A549 (cell line): ENCODE data around the gene IDH3B. TPM values are rescaled to one million over a fixed set of nuclear protein-coding genes. Genes with fewer than 3 reads are reported as not detected.

Experiments
- ATAC-seq, 2 experiments: fragments of 200-7000 bp in 1 of 2; fragments of >200 bp in 1 of 2; cut with Nextera tagmentation in 1 of 2; cut with Tn5 transposase in 1 of 2; 3 replicates each; pipeline versions ENCODE4 v1.8.0 to v1.9.1; 2018 to 2020; ENCODE audit warnings: mild to moderate bottlenecking in 1 of 2, moderate library complexity in 1 of 2
- CTCF ChIA-PET: fragments of 300-600 bp; sonication (Branson Sonifier 250); formaldehyde crosslinking; extraction: SDS; loops from one replicate; lab custom pipeline; 2021; ENCODE audit warnings: antibody characterized with exemption, inconsistent platforms; lab: Yijun Ruan, JAX
- POLR2A ChIA-PET: fragments of 350-600 bp; formaldehyde crosslinking; extraction: SDS; loops from one replicate; lab custom pipeline; 2021; ENCODE audit warnings: antibody characterized with exemption, inconsistent platforms; lab: Yijun Ruan, JAX
- DNase-seq, 2 experiments: peaks; one replicate each; pipeline versions ENCODE4 v3.0.0 to v3.0.0-alpha.2; 2011 to 2016; ENCODE audit warnings: low read depth in 1 of 2, low spot score in 1 of 2
- FAIRE-seq: peaks from 2 replicates; lab custom pipeline; 2011; peaks lifted over from hg19 to GRCh38; lab: Jason Lieb, UNC
- H3K27ac ChIP-seq, 2 experiments: fragments of >200 bp; sonication (Bioruptor Twin); formaldehyde crosslinking; 3 replicates each; pipeline ENCODE4 v1.5.1; 2016 to 2017
- H3K4me1 ChIP-seq: fragments of >200 bp; sonication (Bioruptor Twin); formaldehyde crosslinking; 3 replicates; pipeline ENCODE4 v1.6.1; 2016
- H3K4me2 ChIP-seq: fragments of >200 bp; sonication (Bioruptor Twin); formaldehyde crosslinking; 3 replicates; pipeline ENCODE4 v1.6.1; 2016
- H3K4me3 ChIP-seq: fragments of >200 bp; sonication (Bioruptor Twin); formaldehyde crosslinking; 3 replicates; pipeline ENCODE4 v1.5.1; 2016
- H3K9me3 ChIP-seq: fragments of >200 bp; sonication (Bioruptor Twin); formaldehyde crosslinking; 3 replicates; pipeline ENCODE4 v1.6.1; 2016
- BHLHE40 ChIP-seq: IDR thresholded peaks from 2 replicates; pipeline ENCODE4 v1.6.1; 2012; ENCODE audit warnings: low read depth, low read length, inconsistent platforms
- CBX2 ChIP-seq: fragments of 200-600 bp; sonication (generic); IDR thresholded peaks from 2 replicates; pipeline ENCODE4 v1.6.1; 2016; ENCODE audit warnings: low read depth, mild to moderate bottlenecking, borderline replicate concordance
- CBX8 ChIP-seq: fragments of 200-600 bp; sonication (generic); IDR thresholded peaks from 2 replicates; pipeline ENCODE4 v1.6.1; 2016
- EP300 ChIP-seq, 2 experiments: fragments of >200 bp; sonication (Bioruptor Twin); formaldehyde crosslinking; IDR thresholded peaks; 2 replicates in 1 of 2; 3 replicates in 1 of 2; pipeline ENCODE4 v1.6.1; 2016 to 2017
- GATA3 ChIP-seq: IDR thresholded peaks from 2 replicates; pipeline ENCODE4 v1.6.1; 2012; ENCODE audit warnings: borderline replicate concordance
- HDAC2 ChIP-seq: fragments of 200-600 bp; sonication (generic); IDR thresholded peaks from 2 replicates; pipeline ENCODE4 v1.6.1; 2016
- HOXB5 ChIP-seq: fragments of 250-450 bp; sonication (Bioruptor Pico); IDR thresholded peaks from 2 replicates; pipeline ENCODE4 v1.5.0; 2020; ENCODE audit warnings: mild to moderate bottlenecking, moderate library complexity
- JUN ChIP-seq, 2 experiments: fragments of >200 bp; sonication (Bioruptor Twin); formaldehyde crosslinking; IDR thresholded peaks; 2 replicates in 1 of 2; 3 replicates in 1 of 2; pipeline ENCODE4 v1.6.1; 2016 to 2017
- KDM5A ChIP-seq: fragments of 200-600 bp; sonication (generic); IDR thresholded peaks from 2 replicates; pipeline ENCODE4 v1.6.1; 2016; ENCODE audit warnings: antibody characterized with exemption, mild to moderate bottlenecking
- MAX ChIP-seq: IDR thresholded peaks from 2 replicates; pipeline ENCODE4 v1.6.1; 2012
- MAZ ChIP-seq: fragments of 150-350 bp; IDR thresholded peaks from 2 replicates; pipeline ENCODE4 v1.6.1; 2014; ENCODE audit warnings: antibody characterized with exemption, low read depth, low read length, borderline replicate concordance
- MYC ChIP-seq: IDR thresholded peaks from 2 replicates; pipeline ENCODE4 v1.6.1; 2012; ENCODE audit warnings: mild to moderate bottlenecking, inconsistent platforms, low read length, improper control_type of control experiment, borderline replicate concordance
- PHF8 ChIP-seq: fragments of 200-600 bp; sonication (generic); IDR thresholded peaks from 2 replicates; pipeline ENCODE4 v1.6.1; 2016; ENCODE audit warnings: low read depth, mild to moderate bottlenecking, antibody characterized with exemption, moderate library complexity, borderline replicate concordance
- POLR2A ChIP-seq: IDR thresholded peaks from 2 replicates; pipeline ENCODE4 v1.6.1; 2012; ENCODE audit warnings: mild to moderate bottlenecking, low read length
- REST ChIP-seq: fragments of 200-600 bp; sonication (generic); IDR thresholded peaks from 2 replicates; pipeline ENCODE4 v1.6.1; 2016; ENCODE audit warnings: antibody characterized with exemption, mild to moderate bottlenecking, moderate library complexity
- RFX5 ChIP-seq: fragments of 450-650 bp; IDR thresholded peaks from 2 replicates; pipeline ENCODE4 v1.7.1; 2014; ENCODE audit warnings: antibody characterized with exemption, mild to moderate bottlenecking, moderate library complexity
- SREBF2 ChIP-seq: fragments of 450-650 bp; IDR thresholded peaks from 2 replicates; pipeline ENCODE4 v1.6.1; 2014; ENCODE audit warnings: mild to moderate bottlenecking, moderate library complexity
- TFCP2L1 ChIP-seq: fragments of 250-450 bp; sonication (Bioruptor Pico); IDR thresholded peaks from 2 replicates; pipeline ENCODE4 v1.5.0; 2021; ENCODE audit warnings: mild to moderate bottlenecking
- TP53 ChIP-seq: fragments of 250-450 bp; sonication (Bioruptor Pico); IDR thresholded peaks from 2 replicates; pipeline ENCODE4 v1.5.0; 2021; ENCODE audit warnings: mild to moderate bottlenecking, moderate library complexity
- ZNF302 ChIP-seq: fragments of 250-450 bp; sonication (Bioruptor Pico); IDR thresholded peaks from 2 replicates; pipeline ENCODE4 v1.9.0; 2021; ENCODE audit warnings: inconsistent platforms, mild to moderate bottlenecking, moderate library complexity
- ZSCAN20 ChIP-seq: fragments of 250-450 bp; sonication (Bioruptor Pico); IDR thresholded peaks from 2 replicates; pipeline ENCODE4 v1.8.0; 2022; ENCODE audit warnings: mild to moderate bottlenecking, moderate library complexity
- WGBS: methylation state at CpG from one replicate; pipeline ENCODE4 v1.1.6; 2017; ENCODE audit errors: missing lambda C conversion rate; 5-methylcytosine and 5-hydroxymethylcytosine counted together
- polyA plus RNA-seq, 4 experiments: library from polyadenylated mRNA; depleted of rRNA in 3 of 4; stranded (reverse); fragments of >200 nt; fragmentation: RNase III in 1 of 4; extraction: RNeasy Plus Mini Kit Qiagen cat#74134 plus additional on column Dnase treatment in 1 of 4; gene quantifications; 2 replicates in 3 of 4; 3 replicates in 1 of 4; pipeline ENCODE4 v1.2.3, GENCODE V29; 2011 to 2017
- TF ChIP-seq, protein P1 (sequence below): fragments of 450-650 bp; IDR thresholded peaks from 2 replicates; pipeline ENCODE4 v1.6.1; 2014; ENCODE audit warnings: antibody characterized with exemption
- TF ChIP-seq, protein P2 (sequence below): fragments of >200 bp; sonication (Bioruptor Twin); formaldehyde crosslinking; IDR thresholded peaks from 3 replicates; pipeline ENCODE4 v1.6.1; 2016
- TF ChIP-seq, protein P3 (sequence below): IDR thresholded peaks from 2 replicates; pipeline ENCODE4 v1.6.1; 2012

The IDH3B gene
- polyA plus RNA-seq, 2 of the 4 experiments (the other 2 are of a cell fraction), result 154 to 200 TPM

- H3K4me2 ChIP-seq, result peak within 1 kb of the TSS; percentile 98
- H3K4me1 ChIP-seq, result peaks cover 34% of the 10 kb centered on the region
- 1% methylated on average over 52 of the region's 101 CpGs for WGBS
- peak; percentile 85 to 97 for DNase-seq
- H3K27ac ChIP-seq, result peak within 1 kb of the TSS; percentile 95 to 96
- no peak for FAIRE-seq
- TF ChIP-seq TP53 (CRISPR knock-in tag) (0 out of 2 replicates have a peak, but pooled peaks have one; percentile 33), JUN (IDR thresholded peaks at IDR 0.05) (peak; percentile 95 to 100), MAZ (no peak), ZNF302 (CRISPR knock-in tag) (no peak), REST (peak; percentile 44; the same call in 1 of the 2 replicates), PHF8 (0 out of 2 replicates have a peak, but pooled peaks have one; percentile 36), EP300 (IDR thresholded peaks at IDR 0.05) (0 out of 5 replicates have a peak, but pooled peaks of 1 of the 2 experiments have one; percentile 2), POLR2A (peak; percentile 99), HDAC2 (peak; percentile 93), ZSCAN20 (CRISPR knock-in tag) (no peak), GATA3 (peak; percentile 88), CBX8 (no peak), TFCP2L1 (CRISPR knock-in tag) (peak; percentile 66), MYC (peak; percentile 91; the same call in 1 of the 2 replicates), CBX2 (no peak), MAX (peak; percentile 97), KDM5A (no peak), HOXB5 (0 out of 2 replicates have a peak, but pooled peaks have one; percentile 18), RFX5 (no peak), SREBF2 (no peak), BHLHE40 (peak; percentile 92)
- TF ChIP-seq, protein P1, sequence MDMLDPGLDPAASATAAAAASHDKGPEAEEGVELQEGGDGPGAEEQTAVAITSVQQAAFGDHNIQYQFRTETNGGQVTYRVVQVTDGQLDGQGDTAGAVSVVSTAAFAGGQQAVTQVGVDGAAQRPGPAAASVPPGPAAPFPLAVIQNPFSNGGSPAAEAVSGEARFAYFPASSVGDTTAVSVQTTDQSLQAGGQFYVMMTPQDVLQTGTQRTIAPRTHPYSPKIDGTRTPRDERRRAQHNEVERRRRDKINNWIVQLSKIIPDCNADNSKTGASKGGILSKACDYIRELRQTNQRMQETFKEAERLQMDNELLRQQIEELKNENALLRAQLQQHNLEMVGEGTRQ, result peak; percentile 80
- TF ChIP-seq, protein P2, sequence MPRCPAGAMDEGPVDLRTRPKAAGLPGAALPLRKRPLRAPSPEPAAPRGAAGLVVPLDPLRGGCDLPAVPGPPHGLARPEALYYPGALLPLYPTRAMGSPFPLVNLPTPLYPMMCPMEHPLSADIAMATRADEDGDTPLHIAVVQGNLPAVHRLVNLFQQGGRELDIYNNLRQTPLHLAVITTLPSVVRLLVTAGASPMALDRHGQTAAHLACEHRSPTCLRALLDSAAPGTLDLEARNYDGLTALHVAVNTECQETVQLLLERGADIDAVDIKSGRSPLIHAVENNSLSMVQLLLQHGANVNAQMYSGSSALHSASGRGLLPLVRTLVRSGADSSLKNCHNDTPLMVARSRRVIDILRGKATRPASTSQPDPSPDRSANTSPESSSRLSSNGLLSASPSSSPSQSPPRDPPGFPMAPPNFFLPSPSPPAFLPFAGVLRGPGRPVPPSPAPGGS, result peak; percentile 99
- TF ChIP-seq, protein P3, sequence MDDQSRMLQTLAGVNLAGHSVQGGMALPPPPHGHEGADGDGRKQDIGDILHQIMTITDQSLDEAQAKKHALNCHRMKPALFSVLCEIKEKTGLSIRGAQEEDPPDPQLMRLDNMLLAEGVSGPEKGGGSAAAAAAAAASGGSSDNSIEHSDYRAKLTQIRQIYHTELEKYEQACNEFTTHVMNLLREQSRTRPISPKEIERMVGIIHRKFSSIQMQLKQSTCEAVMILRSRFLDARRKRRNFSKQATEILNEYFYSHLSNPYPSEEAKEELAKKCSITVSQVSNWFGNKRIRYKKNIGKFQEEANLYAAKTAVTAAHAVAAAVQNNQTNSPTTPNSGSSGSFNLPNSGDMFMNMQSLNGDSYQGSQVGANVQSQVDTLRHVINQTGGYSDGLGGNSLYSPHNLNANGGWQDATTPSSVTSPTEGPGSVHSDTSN, result peak; percentile 73; the same call in 1 of the 2 replicates
- ChIA-PET POLR2A (interaction anchor here (0.5 to 2.8 kb wide), 22 partner anchors 9 to 549 kb away, joined by 3 to 50 read pairs (median 6); partner anchors contain the start of genes EBF4, IDH3B, PTPRA and SNRPB), CTCF (interaction anchor here (0.8 to 13.5 kb wide), 8 partner anchors 8 to 128 kb away, joined by 3 to 165 read pairs (median 5); partner anchors contain the start of gene IDH3B)
- peak; percentile 88 to 95 for ATAC-seq
- H3K4me3 ChIP-seq, result peak within 1 kb of the TSS; percentile 78
- H3K9me3 ChIP-seq, result no peaks in the 10 kb centered on the region
Measured at GRCh38 chr20:2651772-2652723, 12.0 kb downstream of the IDH3B start, which contains the start of gene NOP56. TSS of gene NOP56 (plus strand) at chr20:2652632. CDS start at chr20:2652661, 29 bp downstream.
